Kidney epithelial cell (primary cell): Measurements from ENCODE around the gene DAPK1. TPM values are rescaled to one million over a fixed set of nuclear protein-coding genes. Genes with fewer than 3 reads are reported as not detected.

Source experiments
- DNase-seq: peaks from one replicate; pipeline ENCODE4 v3.0.0-alpha.2; 2010; ENCODE audit warnings: low read depth
- H3K27me3 ChIP-seq: 2 replicates; pipeline ENCODE4 v1.6.0; 2011; ENCODE audit warnings: low read length; ENCODE audit not compliant: control insufficient read depth, insufficient read depth
- H3K36me3 ChIP-seq: 2 replicates; pipeline ENCODE4 v1.5.1; 2011; ENCODE audit warnings: low read length; ENCODE audit not compliant: control insufficient read depth, insufficient read depth
- H3K4me3 ChIP-seq: 2 replicates; pipeline ENCODE4 v1.5.1; 2011; ENCODE audit warnings: low read depth, mild to moderate bottlenecking, control low read depth, low read length
- total RNA-seq: library from RNA; depleted of rRNA; stranded (reverse); fragments of >200 nt; gene quantifications from 2 replicates; pipeline ENCODE4 v1.2.3, GENCODE V29; 2015
- TF ChIP-seq, protein P1 (sequence below): IDR thresholded peaks from 2 replicates; pipeline ENCODE4 v1.5.1; 2011; ENCODE audit warnings: mild to moderate bottlenecking, moderate library complexity, low read length, control low read depth, inconsistent platforms; ENCODE audit not compliant: insufficient read depth, poor library complexity, severe bottlenecking

The DAPK1 gene
- total RNA-seq, 1 donor from 2014 or later = 23.5 TPM

DNA sequence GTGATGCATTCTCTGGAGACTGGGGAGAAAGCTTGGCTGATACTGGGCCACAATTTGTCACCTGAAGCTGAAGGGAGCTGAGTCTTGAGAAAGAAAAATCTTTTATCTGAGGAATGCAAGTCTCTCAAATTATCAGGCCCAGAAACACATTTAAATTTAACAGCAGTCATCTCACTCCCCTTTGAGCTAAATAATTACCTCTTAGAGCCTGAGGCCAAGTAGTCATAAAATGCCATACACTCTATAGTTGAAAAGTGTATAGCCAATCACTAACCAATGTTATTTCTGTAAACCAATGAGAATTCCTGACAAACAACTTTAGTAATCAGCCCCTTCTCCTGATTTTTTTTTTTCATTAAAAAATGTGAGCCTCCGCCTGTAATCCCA, 32.7 kb upstream of the DAPK1 start:
- no peak for DNase-seq
- Histone ChIP-seq H3K36me3 (no peaks in the 10 kb centered on the region), H3K4me3 (no peak overlapping the region), H3K27me3 (no peaks in the 10 kb centered on the region)
- TF ChIP-seq, protein P1, sequence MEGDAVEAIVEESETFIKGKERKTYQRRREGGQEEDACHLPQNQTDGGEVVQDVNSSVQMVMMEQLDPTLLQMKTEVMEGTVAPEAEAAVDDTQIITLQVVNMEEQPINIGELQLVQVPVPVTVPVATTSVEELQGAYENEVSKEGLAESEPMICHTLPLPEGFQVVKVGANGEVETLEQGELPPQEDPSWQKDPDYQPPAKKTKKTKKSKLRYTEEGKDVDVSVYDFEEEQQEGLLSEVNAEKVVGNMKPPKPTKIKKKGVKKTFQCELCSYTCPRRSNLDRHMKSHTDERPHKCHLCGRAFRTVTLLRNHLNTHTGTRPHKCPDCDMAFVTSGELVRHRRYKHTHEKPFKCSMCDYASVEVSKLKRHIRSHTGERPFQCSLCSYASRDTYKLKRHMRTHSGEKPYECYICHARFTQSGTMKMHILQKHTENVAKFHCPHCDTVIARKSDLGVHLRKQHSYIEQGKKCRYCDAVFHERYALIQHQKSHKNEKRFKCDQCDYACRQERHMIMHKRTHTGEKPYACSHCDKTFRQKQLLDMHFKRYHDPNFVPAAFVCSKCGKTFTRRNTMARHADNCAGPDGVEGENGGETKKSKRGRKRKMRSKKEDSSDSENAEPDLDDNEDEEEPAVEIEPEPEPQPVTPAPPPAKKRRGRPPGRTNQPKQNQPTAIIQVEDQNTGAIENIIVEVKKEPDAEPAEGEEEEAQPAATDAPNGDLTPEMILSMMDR = no peak

DNA sequence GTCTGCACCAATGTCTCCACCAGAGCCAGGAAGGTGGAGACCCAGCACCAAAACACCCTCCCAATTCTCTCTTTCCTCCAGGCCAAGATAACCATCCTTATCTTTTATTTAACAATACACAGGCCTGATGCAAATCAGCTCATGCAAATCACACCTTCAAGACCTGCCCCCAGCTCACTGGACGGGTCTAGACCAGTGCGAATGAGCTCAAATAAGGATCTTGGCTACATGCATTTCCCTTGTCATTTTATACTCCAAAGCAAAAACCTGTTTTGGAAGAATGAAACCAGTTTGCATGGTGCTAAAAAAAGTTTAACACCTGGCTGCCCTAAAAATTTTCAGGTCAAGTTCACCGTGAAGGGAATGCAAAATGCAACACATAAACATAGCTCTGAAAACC, 31.9 kb upstream of the DAPK1 start:
- H3K27me3 ChIP-seq = no peaks in the 10 kb centered on the region
- TF ChIP-seq, protein P1 = no peak
- no peaks in the 10 kb centered on the region for H3K36me3 ChIP-seq
- no peak for DNase-seq
- no peak overlapping the region for H3K4me3 ChIP-seq

DNA sequence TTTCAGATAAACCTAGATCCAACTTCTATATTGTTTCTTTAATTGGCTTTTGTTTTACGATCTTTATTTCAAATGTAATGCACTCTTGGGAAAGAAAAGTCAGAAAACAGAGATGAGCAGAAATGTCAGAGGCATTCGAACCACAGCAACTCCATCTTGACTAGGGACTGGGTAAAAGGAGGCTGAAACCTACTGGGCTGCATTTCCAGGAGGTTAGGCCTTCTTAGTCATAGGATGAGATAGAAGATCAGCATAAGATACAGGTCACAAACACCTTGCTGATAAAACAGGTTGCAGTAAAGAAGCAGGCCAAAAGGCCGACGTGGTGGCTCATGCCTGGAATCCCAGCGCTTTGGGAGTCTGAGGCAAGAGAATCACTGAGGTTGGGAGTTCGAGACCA, 30.5 kb upstream of the DAPK1 start:
- TF ChIP-seq, protein P1 = no peak
- no peak for DNase-seq

DNA sequence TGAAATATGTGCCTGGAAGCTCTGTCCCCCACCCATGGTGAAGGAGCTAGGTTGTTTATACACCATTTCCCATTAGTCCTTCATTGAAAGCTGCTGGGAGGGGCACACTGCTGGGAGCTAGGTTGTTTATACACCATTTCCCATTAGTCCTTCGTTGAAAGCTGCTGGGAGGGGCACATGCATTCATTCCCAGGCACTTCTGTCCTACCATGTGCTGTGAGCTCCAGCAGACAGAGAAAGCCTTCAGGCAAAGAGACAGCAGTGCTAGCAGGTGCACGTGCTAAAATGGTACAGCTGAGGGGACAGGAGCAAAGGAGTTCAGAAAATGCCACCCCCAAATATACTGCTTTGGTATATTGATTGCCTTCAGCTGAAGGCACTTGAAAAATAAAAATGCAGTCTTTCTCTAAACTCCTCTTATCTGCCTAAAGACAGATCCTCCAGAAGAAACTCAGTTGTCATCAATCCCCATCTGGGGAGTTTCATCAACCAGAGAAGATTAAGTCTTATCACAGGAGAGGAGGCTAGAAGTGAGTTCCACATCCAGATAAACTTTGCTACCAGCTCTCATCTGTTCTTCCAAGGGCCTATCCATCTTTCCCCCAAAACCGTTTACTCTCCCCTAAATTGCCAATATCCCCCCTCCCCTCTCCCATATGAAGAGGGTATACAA, 27.7 kb upstream of the DAPK1 start:
- no peaks in the 10 kb centered on the region for H3K27me3 ChIP-seq
- H3K36me3 ChIP-seq = no peaks in the 10 kb centered on the region
- TF ChIP-seq, protein P1 = no peak
- DNase-seq = no peak
- H3K4me3 ChIP-seq = no peak overlapping the region

More for the DNA sequence above, 30.5 kb upstream of the DAPK1 start:
- H3K4me3 ChIP-seq = no peak overlapping the region
- H3K36me3 ChIP-seq = no peaks in the 10 kb centered on the region
- no peaks in the 10 kb centered on the region for H3K27me3 ChIP-seq

DNA sequence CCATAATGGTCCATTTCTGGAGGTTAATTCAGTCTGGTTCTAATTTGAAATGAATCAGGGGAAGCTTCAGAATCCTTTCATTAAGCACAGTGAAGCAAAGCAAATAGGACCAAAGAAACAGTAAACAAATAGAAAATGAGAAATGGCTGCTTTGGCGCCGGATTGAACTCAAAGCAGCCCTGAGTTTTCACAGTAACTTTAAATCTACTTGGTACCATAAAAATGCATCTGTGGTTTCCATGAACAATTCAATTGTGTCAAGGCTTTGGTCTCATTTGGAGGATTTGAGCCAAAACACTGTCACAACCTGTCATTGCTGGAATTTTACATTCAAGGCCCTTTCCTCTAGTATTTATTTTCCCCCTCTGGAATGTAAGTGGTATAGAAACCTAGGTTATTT, 25.9 kb upstream of the DAPK1 start:
- TF ChIP-seq, protein P1 = no peak
- DNase-seq = no peak
- no peak overlapping the region for H3K4me3 ChIP-seq
- no peaks in the 10 kb centered on the region for H3K36me3 ChIP-seq
- H3K27me3 ChIP-seq = no peaks in the 10 kb centered on the region

DNA sequence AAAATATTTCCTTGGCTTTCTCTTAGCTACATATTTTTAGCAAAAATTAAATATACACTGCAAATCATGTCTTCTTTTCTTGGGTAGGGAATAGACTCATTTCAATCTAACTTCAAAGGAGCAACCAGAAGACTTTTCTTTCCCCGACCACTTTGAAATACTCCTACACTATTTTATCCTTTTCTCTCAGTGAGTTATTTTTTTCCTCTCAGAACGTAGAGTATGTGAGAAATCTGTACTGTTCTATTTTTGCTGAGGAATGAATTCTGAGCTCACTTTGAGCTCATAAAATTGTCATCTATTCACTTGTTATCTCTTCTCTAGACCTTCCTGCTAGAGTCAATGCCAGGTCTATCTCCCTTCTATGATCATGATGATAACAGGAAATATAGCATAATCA, 22.2 kb upstream of the DAPK1 start:
- no peaks in the 10 kb centered on the region for H3K27me3 ChIP-seq
- no peaks in the 10 kb centered on the region for H3K36me3 ChIP-seq
- no peak for DNase-seq
- no peak overlapping the region for H3K4me3 ChIP-seq
- TF ChIP-seq, protein P1 = no peak
